GM19395 (cell line): ENCODE results near the gene SPOCK1.

Experiments used
- ATAC-seq: cut with Tn5 transposase; IDR thresholded peaks from one replicate; pipeline ENCODE4 v1.9.1; 2021; ENCODE audit warnings: mild to moderate bottlenecking, moderate library complexity; ENCODE audit not compliant: unreplicated experiment

The SPOCK1 gene

GRCh38 chr5:137496919-137497318 lies 2.2 kb downstream of the SPOCK1 start:
- ATAC-seq = no peak

- no peak for ATAC-seq
These were observed 6.8 kb downstream of the SPOCK1 start for GRCh38 chr5:137492331-137492730.

GRCh38 chr5:137491121-137491520 lies 8.0 kb downstream of the SPOCK1 start:
- ATAC-seq = no peak

- no peak for ATAC-seq
These were observed 8.5 kb downstream of the SPOCK1 start for GRCh38 chr5:137490591-137490990.

GRCh38 chr5:137488974-137489373 lies 10.2 kb downstream of the SPOCK1 start:
- no peak for ATAC-seq

GRCh38 chr5:137488516-137488915 lies 10.6 kb downstream of the SPOCK1 start:
- ATAC-seq = no peak

GRCh38 chr5:137487600-137487999 lies 11.5 kb downstream of the SPOCK1 start:
- no peak for ATAC-seq

- no peak for ATAC-seq
These were observed 12.4 kb downstream of the SPOCK1 start for GRCh38 chr5:137486707-137487106.

- ATAC-seq = no peak
These were observed 17.5 kb downstream of the SPOCK1 start for GRCh38 chr5:137481596-137481995.

- no peak for ATAC-seq
These were observed 21.1 kb downstream of the SPOCK1 start for GRCh38 chr5:137478043-137478442.

- ATAC-seq = no peak
These were observed 28.3 kb downstream of the SPOCK1 start for GRCh38 chr5:137470921-137471220.

- no peak for ATAC-seq
These were observed 28.8 kb downstream of the SPOCK1 start for GRCh38 chr5:137470111-137470920.

GRCh38 chr5:137466889-137467288 lies 32.2 kb downstream of the SPOCK1 start:
- ATAC-seq = no peak

GRCh38 chr5:137465930-137466329 lies 33.2 kb downstream of the SPOCK1 start:
- no peak for ATAC-seq

GRCh38 chr5:137462816-137463520 lies 36.2 kb downstream of the SPOCK1 start:
- no peak for ATAC-seq

GRCh38 chr5:137462265-137462590 lies 36.9 kb downstream of the SPOCK1 start:
- no peak for ATAC-seq

GRCh38 chr5:137461391-137462264 lies 37.5 kb downstream of the SPOCK1 start:
- no peak for ATAC-seq

- ATAC-seq = no peak
These were observed 44.5 kb downstream of the SPOCK1 start for GRCh38 chr5:137454671-137455070.

- ATAC-seq = no peak
These were observed 45.5 kb downstream of the SPOCK1 start for GRCh38 chr5:137453483-137454080.

GRCh38 chr5:137450759-137451158 lies 48.4 kb downstream of the SPOCK1 start:
- ATAC-seq = no peak

GRCh38 chr5:137448868-137449267 lies 50.3 kb downstream of the SPOCK1 start:
- no peak for ATAC-seq
